DMS53 treated with DMSO at 0.1 percent for 48 hours (cell line): ENCODE results near the gene ATP9A.
"Not testable (repeated sequence)": the region's sequence is repeated elsewhere in the genome, so short reads cannot be mapped to it uniquely, and the experiment has no call there.

Source experiments
- DNase-seq: peaks from one replicate; lab custom pipeline; 2025; ENCODE audit not compliant: unreplicated experiment; lab: John Stamatoyannopoulos, UW

The ATP9A gene

GRCh38 chr20:51584116-51584515, 184.1 kb downstream of the ATP9A start:
- DNase-seq, result no peak

DNA sequence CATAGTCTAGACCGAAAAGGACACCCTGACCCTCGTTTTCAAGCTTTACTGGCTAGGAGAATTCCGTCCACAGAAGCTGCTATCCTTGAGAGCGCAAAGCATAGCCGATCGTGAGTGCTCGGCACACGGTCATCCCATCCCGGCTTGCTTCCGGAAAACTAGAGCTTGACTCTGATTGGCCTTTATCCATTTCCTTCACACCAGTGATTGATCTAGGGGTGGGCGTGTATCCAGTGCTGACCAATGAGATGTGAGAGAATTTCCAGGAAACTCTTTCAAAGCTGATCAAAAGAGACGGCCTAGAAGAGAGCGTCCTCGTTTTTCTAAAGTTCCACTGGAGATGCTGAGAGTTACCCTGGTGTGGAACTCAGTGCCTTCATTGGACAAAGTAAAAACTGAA, 184.7 kb downstream of the ATP9A start:
- no peak for DNase-seq

DNA sequence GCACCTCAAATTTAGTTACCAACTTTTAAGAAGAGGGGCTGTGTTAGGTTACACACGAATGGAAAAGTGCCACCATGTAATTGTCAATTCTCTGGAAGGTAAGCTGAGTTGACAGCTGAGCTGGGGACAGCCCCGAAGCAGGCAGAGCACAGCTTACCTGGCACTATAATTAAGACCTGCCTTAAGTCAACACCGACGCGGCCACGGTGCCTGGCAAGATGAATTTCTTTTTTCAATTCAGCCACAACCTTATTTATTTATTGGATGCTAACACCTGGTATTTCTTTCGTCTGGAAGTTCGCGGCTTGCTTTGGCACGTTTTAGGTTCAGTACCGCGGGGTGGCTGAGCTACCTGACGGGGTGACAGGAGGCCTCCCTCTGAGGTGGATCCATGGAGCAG, 185.1 kb downstream of the ATP9A start:
- no peak for DNase-seq

- DNase-seq, result no peak
Measured at GRCh38 chr20:51581571-51581970, 186.6 kb downstream of the ATP9A start.

DNA sequence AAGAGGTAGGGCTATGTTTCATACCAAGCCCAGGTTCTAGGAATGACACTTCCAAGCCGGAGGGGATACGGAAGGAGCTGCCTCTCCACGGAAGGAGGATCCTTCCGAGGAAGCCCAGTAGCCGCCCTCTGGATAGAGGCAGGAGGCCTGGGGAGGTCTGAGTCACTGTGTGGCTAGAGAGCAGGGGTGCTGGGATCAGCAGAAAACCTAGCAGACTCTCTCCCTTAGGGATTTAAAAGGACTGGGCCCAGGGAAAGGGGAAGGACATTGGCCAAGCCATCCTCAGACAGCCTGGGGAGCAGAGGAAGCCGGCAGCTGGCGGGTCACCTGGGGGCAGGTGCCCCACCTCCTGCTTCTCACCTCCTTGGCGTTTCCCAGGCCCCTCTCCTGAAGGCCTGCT, 189.1 kb downstream of the ATP9A start:
- DNase-seq, result no peak

- DNase-seq, result no peak
Measured at GRCh38 chr20:51578145-51578459, 190.1 kb downstream of the ATP9A start.

DNA sequence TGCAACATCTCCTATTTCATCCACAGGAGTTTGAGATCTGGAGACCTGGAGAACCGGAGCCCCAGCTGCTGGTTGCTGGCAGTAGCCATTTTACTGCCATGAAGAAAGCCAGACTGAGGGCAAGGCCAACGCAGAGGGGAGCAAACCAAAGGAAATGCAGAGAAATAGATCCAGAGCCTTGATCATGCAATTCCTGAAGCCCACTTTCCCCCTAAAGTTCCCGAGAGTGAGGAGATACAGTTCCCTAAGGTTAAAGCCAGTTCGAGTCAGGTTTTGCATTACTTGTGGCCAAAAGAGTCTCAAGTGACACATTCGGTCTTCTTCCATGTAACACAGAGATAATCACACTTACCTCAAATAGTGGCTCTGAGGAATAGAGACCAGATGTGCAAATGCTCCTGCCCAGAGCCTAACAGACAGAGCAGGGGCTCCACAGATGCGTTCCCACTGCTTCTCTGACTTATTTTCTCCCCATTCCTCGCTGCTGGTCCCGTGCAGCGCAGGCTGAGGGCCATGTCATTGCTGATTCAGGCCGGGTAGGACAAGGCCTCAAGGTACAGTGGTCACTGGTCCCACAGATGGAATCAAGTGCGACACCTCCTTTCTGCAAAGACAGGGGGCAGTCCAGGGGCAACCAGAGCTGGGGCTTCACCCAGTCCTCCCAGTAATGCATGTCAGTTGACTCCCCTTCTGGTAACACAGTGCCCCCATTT, 190.6 kb downstream of the ATP9A start:
- DNase-seq, result no peak

DNA sequence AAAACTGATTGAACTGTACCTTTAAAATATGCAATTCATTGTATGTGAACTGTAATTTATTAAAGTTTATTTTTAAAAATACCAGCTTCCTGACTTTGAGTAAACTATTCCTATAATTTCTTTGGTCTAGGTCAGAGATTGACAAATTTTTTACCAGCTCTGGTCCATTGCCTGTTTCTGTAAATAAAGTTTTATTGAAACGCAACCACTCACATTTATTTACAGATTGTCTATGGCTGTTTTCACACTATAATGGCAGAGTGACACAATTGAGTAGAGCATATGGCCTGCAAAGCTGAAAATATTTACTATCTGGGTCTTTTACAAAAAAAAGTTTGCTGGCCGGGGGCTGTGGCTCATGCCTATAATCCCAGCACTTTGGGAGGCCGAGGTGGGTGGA, 192.7 kb downstream of the ATP9A start:
- DNase-seq, result no peak

DNA sequence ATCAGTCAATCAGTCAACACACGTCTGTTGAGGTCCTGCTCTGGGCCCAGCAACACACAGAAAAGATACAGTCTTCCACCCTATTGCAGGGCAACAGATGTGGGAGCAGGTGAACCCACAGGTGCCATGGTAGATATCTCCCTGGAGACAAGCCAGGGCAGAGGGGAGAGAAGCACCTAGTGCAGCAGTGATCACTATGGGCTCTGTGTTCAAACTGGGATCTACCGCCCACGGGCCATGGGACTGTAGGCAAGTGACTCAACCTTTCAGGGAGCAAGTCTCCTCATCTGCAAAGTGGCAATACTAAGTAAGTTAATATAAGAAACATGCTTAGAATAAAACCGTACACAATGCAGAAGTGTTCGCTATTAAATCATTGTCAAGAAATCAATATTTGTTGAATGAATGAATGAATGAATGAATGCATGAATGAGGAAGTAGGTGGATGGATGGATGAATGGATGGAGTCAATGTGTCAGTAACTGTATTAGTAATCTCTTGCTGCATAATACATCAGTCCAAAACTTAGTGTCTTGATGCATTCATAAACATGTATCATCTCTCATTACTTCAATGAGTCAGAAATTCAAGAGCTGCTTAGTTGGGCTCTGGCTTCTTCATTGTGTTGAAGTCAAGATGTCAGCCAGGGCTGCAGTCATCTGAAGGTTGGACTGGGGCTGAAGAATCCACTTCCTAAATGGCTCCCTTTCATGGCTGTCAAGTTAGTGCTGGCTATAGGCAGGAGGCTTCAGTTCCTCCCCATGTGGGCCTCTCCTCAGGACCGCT, 193.7 kb downstream of the ATP9A start:
- DNase-seq, result no peak

DNA sequence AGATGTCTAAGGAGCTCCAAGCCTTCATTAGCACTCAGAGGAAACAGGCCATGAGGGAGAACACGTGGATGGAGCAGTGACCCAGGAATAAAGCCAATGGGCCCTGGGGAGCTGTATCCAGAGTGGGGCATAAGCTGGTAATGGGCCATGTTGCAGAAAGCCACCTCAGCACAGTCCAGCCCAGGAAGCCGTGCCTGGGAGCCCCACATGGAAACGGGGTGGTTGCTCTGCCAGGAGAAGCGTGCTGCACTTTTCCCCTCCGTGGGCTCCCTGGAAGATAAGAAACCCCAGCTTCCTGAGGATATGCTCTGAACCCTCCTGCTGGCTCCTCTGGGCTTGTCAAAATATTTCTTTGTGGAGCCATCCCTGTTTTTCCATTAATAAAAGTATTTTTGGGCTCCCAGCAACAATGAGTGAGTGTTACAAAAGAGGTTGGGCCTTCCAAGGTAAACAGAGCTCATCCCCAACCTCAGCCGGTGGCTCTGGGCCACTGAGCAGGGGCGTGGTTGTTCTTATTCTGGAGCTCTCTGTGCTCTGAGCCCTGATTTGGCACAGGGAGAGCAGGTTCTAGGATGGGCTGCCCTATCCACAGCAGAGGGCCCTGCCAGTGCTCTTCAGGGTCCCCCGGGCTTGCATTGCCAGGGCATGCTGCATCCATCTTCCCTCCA, 194.5 kb downstream of the ATP9A start:
- no peak for DNase-seq

GRCh38 chr20:51571460-51571794, 196.8 kb downstream of the ATP9A start:
- DNase-seq, result no peak

GRCh38 chr20:51570739-51571459, 197.3 kb downstream of the ATP9A start:
- DNase-seq, result no peak

GRCh38 chr20:51569815-51570738, 198.1 kb downstream of the ATP9A start:
- DNase-seq, result no peak

DNA sequence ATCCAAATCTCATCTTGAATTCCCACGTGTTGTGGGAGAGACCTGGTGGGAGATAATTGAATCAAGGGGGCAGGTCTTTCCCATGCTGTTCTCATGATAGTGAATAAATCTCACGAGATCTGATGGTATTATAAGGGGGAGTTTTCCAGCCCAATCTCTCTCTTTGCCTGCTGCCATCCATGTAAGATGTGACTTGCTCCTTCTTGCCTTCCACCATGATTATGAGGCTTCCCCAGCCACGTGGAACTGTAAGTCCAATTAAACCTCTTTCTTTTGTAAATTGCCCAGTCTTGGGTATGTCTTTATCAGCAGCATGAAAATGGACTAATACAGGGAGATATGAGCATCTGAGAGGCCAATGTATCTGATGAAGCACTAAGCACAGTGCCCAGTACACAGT, 199.7 kb downstream of the ATP9A start:
- not testable (repeated sequence) for DNase-seq

- no peak for DNase-seq
Measured at GRCh38 chr20:51567622-51568021, 200.6 kb downstream of the ATP9A start.

- DNase-seq, result no peak
Measured at GRCh38 chr20:51566594-51566993, 201.6 kb downstream of the ATP9A start.

GRCh38 chr20:51565298-51566144, 202.7 kb downstream of the ATP9A start:
- DNase-seq, result no peak

- DNase-seq, result no peak
Measured at GRCh38 chr20:51563486-51564332, 204.5 kb downstream of the ATP9A start.

DNA sequence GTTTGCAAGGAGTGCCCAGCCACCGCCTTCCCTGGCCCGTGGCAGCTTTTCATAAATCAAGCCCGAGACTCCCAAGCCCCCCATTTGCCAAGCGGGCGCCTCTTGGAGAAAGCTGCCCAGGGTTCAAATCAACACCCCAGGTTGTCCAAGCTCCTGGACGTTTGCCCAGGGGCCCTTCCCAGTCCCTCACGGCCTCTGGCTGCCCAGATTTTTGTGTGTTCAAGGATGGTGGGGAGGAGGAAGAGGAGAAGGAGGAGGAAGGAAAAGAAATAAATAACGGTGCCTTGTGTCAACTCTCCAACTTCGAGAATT, 205.1 kb downstream of the ATP9A start:
- DNase-seq, result no peak
